Erythroblast (primary cell): Measurements from ENCODE around the gene ATP6V0A4.

ENCODE experiments used
- GATA1 ChIP-seq: IDR thresholded peaks from 2 replicates; pipeline ENCODE4 v1.6.1; 2011; ENCODE audit warnings: low read depth, mild to moderate bottlenecking, control low read depth, low read length, moderate library complexity
- POLR2A ChIP-seq: IDR thresholded peaks from 2 replicates; pipeline ENCODE4 v1.6.1; 2011; ENCODE audit warnings: mild to moderate bottlenecking, low read length

DNA sequence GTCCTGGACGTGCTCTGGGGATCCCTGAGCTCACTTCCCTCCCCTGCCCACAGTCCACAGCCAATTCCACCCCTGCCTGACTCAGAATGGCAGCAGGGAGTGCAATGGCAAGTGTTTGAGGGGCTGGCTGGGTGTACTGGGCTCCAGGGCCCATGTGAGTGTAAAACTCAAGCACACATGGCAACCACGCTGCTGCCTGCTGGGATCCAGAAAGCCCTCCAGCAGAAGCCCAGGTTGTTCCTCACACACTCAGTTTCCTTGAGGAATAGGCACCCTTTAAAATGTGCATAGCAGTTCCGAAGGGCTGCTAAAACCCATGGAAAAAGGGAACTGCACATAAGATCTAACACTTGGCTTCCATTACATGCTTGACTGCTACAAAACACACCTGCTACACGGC, 11.3 kb upstream of the ATP6V0A4 start:
- TF ChIP-seq POLR2A (no peak), GATA1 (no peak)
